ENCODE measurements around the gene OLIG1. TPM values are rescaled to one million over a fixed set of nuclear protein-coding genes. Genes with fewer than 3 reads are reported as not detected.

OLIG1 gene
- polyA plus RNA-seq, 1 of the 3 experiments (the other 2 are of a cell fraction) = not detected

DNA sequence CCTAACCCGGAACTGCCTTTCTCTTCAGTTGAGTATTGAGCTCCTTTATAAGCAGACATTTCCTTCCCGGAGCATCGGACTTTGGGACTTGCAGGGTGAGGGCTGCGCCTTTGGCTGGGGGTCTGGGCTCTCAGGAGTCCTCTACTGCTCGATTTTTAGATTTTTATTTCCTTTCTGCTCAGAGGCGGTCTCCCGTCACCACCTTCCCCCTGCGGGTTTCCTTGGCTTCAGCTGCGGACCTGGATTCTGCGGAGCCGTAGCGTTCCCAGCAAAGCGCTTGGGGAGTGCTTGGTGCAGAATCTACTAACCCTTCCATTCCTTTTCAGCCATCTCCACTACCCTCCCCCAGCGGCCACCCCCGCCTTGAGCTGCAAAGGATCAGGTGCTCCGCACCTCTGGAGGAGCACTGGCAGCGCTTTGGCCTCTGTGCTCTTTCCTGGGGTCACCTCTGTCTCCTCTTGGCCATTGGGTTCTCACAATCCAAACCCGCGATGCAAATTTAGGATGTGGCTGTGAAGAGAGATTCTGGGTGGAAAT lies 40.5 kb upstream of the OLIG1 start:
- no peaks in the 10 kb centered on the region for H3K9me3 ChIP-seq
- TF ChIP-seq NRF1 (IDR thresholded peaks at IDR 0.05; ENCODE audit: low read depth, low read length) = no peak
- no peak for TF ChIP-seq EP300 (IDR thresholded peaks at IDR 0.05; ENCODE audit: borderline replicate concordance in 1 of 2, low read depth in 1 of 2, low read length in 1 of 2)
- TF ChIP-seq, protein P1, sequence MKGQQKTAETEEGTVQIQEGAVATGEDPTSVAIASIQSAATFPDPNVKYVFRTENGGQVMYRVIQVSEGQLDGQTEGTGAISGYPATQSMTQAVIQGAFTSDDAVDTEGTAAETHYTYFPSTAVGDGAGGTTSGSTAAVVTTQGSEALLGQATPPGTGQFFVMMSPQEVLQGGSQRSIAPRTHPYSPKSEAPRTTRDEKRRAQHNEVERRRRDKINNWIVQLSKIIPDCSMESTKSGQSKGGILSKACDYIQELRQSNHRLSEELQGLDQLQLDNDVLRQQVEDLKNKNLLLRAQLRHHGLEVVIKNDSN (IDR thresholded peaks at IDR 0.05; ENCODE audit: borderline replicate concordance, low read depth) = no peak
- no peak for TF ChIP-seq NFIC (IDR thresholded peaks at IDR 0.05; ENCODE audit: borderline replicate concordance)
- TF ChIP-seq, protein P2, sequence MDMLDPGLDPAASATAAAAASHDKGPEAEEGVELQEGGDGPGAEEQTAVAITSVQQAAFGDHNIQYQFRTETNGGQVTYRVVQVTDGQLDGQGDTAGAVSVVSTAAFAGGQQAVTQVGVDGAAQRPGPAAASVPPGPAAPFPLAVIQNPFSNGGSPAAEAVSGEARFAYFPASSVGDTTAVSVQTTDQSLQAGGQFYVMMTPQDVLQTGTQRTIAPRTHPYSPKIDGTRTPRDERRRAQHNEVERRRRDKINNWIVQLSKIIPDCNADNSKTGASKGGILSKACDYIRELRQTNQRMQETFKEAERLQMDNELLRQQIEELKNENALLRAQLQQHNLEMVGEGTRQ (IDR thresholded peaks at IDR 0.05; ENCODE audit: borderline replicate concordance, low read depth, low read length) = no peak
- TF ChIP-seq MEF2A (IDR thresholded peaks at IDR 0.05; ENCODE audit: borderline replicate concordance, low read depth) = no peak
- TF ChIP-seq GATA2 (CRISPR knock-in tag; IDR thresholded peaks at IDR 0.05) = no peak
- no peak for TF ChIP-seq RAD21 (IDR thresholded peaks at IDR 0.05; ENCODE audit: low read length)
- no peak for TF ChIP-seq RFX5 (IDR thresholded peaks at IDR 0.05; ENCODE audit: low read length)
- no peak for TF ChIP-seq POLR2AphosphoS5 (IDR thresholded peaks at IDR 0.05; ENCODE audit: low read depth, low read length)
- TF ChIP-seq YY1 (IDR thresholded peaks at IDR 0.05; ENCODE audit: low read depth) = no peak
- no peak for TF ChIP-seq RXRA (IDR thresholded peaks at IDR 0.05; ENCODE audit: borderline replicate concordance, low read depth)
- no peak for TF ChIP-seq TEAD4 (IDR thresholded peaks at IDR 0.05; ENCODE audit: borderline replicate concordance, insufficient read depth)
- TF ChIP-seq, protein P3, sequence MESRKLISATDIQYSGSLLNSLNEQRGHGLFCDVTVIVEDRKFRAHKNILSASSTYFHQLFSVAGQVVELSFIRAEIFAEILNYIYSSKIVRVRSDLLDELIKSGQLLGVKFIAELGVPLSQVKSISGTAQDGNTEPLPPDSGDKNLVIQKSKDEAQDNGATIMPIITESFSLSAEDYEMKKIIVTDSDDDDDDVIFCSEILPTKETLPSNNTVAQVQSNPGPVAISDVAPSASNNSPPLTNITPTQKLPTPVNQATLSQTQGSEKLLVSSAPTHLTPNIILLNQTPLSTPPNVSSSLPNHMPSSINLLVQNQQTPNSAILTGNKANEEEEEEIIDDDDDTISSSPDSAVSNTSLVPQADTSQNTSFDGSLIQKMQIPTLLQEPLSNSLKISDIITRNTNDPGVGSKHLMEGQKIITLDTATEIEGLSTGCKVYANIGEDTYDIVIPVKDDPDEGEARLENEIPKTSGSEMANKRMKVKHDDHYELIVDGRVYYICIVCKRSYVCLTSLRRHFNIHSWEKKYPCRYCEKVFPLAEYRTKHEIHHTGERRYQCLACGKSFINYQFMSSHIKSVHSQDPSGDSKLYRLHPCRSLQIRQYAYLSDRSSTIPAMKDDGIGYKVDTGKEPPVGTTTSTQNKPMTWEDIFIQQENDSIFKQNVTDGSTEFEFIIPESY (IDR thresholded peaks at IDR 0.05; ENCODE audit: borderline replicate concordance, low read depth) = no peak
- no peak for TF ChIP-seq GABPA (IDR thresholded peaks at IDR 0.05; ENCODE audit: low read depth)
- TF ChIP-seq SIN3A (IDR thresholded peaks at IDR 0.05; ENCODE audit: borderline replicate concordance, low read depth, low read length) = no peak
- TF ChIP-seq, protein P4, sequence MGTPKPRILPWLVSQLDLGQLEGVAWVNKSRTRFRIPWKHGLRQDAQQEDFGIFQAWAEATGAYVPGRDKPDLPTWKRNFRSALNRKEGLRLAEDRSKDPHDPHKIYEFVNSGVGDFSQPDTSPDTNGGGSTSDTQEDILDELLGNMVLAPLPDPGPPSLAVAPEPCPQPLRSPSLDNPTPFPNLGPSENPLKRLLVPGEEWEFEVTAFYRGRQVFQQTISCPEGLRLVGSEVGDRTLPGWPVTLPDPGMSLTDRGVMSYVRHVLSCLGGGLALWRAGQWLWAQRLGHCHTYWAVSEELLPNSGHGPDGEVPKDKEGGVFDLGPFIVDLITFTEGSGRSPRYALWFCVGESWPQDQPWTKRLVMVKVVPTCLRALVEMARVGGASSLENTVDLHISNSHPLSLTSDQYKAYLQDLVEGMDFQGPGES (IDR thresholded peaks at IDR 0.05; ENCODE audit: low read depth, low read length) = no peak
- no peak for TF ChIP-seq MXI1 (IDR thresholded peaks at IDR 0.05; ENCODE audit: low read depth, low read length)
- no peak for TF ChIP-seq EZH2phosphoT487 (IDR thresholded peaks at IDR 0.05; ENCODE audit: borderline replicate concordance, low read depth)
- TF ChIP-seq FOXJ3 (CRISPR knock-in tag; IDR thresholded peaks at IDR 0.05) = no peak
- CTCF ChIA-PET = no interaction called here
- peak overlapping the region; percentile 52; the same call in 1 of the 2 replicates for H3K4me2 ChIP-seq
- H4K20me1 ChIP-seq (ENCODE audit: insufficient read depth) = no peaks in the 10 kb centered on the region
- no peak overlapping the region for H2AFZ ChIP-seq (ENCODE audit: low read depth)
- H3K4me1 ChIP-seq (ENCODE audit: control insufficient read depth in 1 of 2, insufficient read depth in 2 of 2, low read depth in 1 of 2, low read length in 1 of 2) = no peaks in the 10 kb centered on the region
- no peaks in the 10 kb centered on the region for H3F3A ChIP-seq (replicated peaks; ENCODE audit: insufficient read depth)
- DNase-seq = no peak
- H3K36me3 ChIP-seq (replicated peaks in 1 of 2; ENCODE audit: control insufficient read depth in 1 of 2, insufficient read depth in 2 of 2, low read length in 1 of 2) = no peaks in the 10 kb centered on the region
- H3K9me2 ChIP-seq = no peaks in the 10 kb centered on the region
- 23% methylated on average over 19 of the region's 19 CpGs for WGBS (ENCODE audit: low lambda C conversion rate)
- H3K4me3 ChIP-seq (ENCODE audit: low read depth in 2 of 2, low read length in 1 of 2) = no peak overlapping the region; a peak in 1 of 4 replicates
- H3K27ac ChIP-seq (ENCODE audit: low read depth in 2 of 2, low read length in 1 of 2) = no peak overlapping the region
- H3K79me2 ChIP-seq (ENCODE audit: insufficient read depth) = no peaks in the 10 kb centered on the region
- POLR2A ChIA-PET = no interaction called here
- no peak overlapping the region for H3K9ac ChIP-seq
- H3K27me3 ChIP-seq (ENCODE audit: insufficient read depth) = peaks cover 96% of the 10 kb centered on the region

Measured in SK-N-SH (cell line).